HG02642 (cell line): ENCODE results near the gene GOLT1B.

ENCODE experiments used
- ATAC-seq: cut with Tn5 transposase; IDR thresholded peaks from one replicate; pipeline ENCODE4 v1.9.1; 2021; ENCODE audit warnings: mild to moderate bottlenecking; ENCODE audit not compliant: unreplicated experiment, poor library complexity

The GOLT1B gene

DNA sequence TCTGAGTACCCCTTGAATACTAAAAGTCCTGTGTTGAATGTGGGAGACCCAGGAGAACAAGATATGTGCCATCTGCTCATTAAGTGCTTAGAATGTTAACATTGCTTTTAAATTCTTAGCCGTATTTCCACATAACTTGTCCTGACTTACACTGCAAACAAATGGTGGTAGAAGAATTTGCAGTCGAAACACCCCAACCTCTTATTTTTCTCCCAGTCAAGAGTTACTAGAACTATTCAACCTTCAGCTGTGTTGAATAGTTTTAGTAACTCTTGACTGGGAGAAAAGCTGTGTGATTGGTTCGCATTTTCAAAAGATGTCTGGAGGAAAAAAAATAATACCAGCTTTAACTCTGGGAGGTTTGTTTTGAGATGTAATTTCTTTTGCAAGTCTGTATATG, 16.9 kb downstream of the GOLT1B start:
- ATAC-seq: no peak

DNA sequence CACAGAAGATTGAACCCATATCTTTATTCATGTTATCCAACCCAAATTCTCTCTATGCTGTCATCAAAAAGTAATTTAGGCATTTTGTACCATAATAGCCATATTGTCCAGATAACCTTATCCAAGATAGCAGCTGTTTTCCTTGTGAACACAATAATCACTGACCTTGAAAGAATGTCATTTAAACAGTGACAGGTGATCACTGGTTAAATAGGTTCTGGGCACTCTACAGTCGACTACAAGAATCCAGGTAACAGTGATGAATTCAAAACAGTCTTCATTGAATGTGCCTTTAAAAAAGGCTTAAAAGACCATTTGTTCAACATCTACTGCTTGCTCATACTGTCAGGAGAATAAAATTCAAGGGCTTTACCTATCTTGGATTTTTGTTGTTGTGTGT, 20.0 kb downstream of the GOLT1B start:
- no peak for ATAC-seq

DNA sequence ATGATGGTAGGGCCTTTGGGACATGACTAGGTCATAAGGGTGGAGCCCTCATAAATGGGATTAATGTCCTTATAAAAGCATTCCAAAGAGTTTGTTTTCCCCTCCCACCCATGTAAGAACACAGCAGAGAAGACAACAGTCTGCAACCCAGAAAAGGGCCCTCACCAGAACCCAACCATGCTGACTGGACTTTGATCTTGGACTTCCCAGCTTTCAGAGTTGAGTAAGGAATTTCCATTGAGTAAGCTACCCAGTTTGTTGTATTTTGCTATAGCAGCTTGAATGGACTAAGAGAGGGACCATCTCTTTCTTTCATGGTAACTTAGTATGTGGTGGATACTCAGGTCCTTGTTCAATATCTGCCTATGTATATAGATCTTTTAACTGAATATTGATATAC, 21.6 kb downstream of the GOLT1B start:
- ATAC-seq: no peak

DNA sequence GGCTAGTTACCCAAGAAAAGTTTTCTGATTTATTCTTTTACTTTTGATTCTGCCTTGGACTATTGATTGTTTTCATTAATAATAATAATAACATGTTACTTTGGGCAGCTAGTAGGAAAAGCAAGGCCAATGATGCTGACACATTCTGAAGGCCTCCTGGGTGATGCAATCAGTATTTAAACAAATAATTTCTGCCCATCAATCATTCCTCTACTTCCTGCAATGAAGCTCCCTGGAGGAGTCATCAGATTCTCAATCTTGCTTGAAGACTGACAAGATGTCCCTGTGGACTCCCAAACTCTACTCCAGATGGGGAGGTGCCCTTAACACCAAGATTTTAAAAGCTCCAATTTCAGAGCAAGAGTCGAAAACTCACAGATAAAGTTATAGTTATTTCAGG, 24.5 kb downstream of the GOLT1B start, which contains the start of gene SPX:
Gene SPX, plus strand, starts transcription at position 244 of the 400 bp plus-strand sequence. CDS start 177 bp downstream, outside the sequence.
- no peak for ATAC-seq

DNA sequence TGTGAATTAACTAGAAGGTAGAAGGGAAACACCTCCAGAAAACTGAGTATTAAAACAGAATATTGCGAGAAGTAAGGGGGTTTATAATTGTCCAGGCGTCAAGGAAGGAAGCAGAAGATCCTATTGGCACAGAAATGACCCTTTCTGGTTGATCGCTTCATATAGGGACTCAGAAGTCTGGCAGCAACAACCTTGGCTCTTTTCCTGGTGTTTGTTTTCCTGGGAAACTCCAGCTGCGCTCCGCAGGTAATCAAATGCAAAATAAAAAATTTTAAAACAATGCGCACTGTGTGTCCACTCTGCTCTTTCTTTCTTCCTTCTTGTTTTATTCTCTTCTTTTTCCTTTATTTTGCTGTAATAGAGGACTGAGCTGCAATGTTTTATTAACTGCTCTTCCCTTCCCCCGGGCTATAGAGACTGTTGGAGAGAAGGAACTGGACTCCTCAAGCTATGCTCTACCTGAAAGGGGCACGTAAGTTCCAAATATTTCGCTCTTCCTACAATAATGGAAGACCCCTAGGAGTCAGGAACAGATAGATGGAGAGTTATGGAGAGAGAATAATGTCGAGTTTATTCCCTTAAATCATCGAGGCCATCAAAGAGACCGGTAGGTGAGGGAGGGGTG, 25.2 kb downstream of the GOLT1B start:
- ATAC-seq: no peak

DNA sequence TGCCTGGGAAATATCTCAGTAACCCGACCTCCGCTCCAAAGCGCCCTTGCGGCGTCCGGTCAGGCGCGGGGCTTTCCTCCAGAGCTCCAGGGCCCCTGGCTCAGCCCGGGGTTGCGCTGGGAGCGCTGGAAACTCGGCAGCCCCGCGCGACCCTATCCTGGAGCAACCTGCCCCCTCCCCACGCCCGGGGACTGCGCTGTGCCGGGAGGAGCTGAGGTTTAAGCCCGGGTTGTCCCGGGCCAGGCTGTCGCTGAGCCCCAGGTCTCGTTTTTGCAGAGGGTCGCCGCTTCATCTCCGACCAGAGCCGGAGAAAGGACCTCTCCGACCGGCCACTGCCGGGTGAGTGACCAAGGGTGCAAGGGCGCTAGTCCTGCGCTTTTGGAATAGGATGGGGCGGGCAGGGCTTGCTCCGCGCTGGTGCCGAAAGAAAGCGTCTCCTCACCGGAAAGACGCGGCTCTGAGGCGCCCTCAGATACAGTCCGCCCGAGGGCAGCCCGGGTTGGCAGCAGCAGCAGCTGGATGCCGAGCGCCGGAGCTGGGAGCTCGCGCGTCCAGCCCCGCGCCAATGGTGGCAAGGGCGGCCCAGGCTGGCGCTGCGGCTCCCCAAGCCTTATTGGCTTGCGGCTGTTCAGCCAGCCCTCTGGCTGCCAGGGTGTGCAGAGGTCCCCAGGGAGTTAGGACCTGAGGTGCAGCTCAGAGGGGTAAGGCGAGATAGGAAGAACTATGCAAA, 26.0 kb downstream of the GOLT1B start:
- ATAC-seq: peak; percentile 98

DNA sequence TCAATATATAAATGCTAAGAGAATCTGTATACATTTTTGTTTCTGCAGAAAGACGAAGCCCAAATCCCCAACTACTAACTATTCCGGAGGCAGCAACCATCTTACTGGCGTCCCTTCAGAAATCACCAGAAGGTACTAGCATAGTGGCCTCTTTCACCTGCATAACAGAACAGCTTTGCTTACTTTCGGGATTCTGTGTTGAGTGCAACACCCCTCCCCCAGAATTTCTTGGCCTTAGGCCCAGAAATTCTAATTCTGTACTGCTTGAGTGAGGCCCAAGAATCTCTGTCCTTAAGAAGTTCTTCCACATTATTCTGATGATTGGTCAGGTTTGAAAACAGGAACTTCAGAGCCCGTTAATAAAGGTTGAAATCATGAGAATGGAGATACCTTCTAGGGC, 27.4 kb downstream of the GOLT1B start:
- ATAC-seq: no peak

DNA sequence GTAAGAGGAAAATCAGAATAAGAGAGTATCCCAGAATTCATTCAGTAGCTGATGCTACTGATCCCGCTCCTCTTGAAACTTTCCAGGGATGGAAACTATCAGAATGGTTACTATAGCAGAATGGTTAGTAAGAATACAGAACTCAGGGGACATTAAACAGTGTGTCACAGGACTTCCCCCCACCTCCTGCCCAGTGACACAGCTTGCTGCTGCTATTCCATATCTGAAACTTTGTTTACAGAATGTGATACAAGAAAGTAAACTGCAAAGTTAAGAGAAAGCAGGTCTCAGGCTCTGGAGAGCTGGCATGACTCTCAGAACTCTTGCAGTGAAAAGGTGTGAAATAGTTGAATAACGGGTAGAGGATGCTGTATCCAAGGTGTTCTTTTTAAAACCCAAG, 27.9 kb downstream of the GOLT1B start:
- no peak for ATAC-seq

DNA sequence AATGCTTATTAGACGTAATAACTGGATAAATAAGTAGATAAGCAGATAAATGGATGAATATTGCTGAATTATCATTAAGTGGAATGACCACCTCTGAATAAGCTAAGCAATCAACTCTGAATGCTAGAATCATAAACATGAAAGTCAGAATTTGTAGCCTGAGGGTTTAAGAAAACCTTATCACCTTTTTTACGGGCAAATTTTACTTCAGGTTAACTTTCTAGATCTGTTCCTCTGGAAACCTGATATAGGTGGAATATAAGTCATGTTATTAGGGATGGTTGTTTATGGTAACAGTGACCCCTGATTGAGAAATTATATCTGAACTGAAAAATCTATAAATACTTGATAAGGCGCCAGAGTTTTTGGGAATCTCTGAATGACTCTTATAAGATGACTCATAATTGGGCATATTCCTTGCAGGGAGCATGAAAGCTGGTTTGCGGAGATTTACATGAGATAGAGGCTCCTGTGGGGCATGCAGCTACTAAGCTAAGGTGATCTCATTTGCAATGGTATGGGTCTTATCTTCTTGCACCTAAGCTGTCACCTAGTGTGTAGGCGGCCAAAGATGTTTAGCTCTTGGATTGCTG, 36.6 kb downstream of the GOLT1B start:
- no peak for ATAC-seq

DNA sequence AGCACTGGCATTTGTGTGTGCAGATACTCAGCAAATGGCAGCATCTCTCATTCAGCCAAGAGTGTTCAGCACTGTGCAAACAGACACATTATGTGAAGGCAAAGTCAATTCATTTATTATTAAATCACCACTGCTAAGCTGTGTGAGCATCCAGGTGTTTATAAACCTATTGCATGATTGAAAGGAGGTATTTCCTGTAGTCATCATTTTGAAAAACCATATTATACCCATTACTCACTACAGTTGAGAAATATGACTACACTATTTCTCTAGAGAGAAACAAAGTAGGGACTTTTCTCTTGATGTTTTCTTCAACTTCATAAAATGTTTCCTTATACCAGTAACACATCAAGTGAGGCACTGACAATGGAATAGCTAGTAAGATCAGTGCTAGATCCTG, 38.2 kb downstream of the GOLT1B start:
- ATAC-seq: no peak

DNA sequence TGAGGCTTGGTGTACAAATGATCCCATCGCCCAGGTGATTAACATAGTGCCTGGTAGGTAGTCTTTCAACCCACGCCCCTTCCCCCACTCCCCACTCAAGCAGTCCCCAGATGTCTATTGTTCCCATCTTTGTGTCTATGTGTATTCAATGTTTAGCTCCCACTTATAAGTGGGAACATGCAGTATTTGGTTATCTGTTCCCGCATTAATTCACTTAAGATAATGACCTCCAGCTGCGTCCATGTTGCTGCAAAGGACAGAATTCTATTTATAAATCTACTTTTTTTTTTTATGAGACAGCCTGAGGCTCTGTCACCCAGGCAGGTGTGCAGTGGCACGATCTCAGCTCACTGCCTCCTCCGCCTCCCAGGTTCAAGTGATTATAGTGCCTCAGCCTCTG, 40.2 kb downstream of the GOLT1B start:
- ATAC-seq: no peak

DNA sequence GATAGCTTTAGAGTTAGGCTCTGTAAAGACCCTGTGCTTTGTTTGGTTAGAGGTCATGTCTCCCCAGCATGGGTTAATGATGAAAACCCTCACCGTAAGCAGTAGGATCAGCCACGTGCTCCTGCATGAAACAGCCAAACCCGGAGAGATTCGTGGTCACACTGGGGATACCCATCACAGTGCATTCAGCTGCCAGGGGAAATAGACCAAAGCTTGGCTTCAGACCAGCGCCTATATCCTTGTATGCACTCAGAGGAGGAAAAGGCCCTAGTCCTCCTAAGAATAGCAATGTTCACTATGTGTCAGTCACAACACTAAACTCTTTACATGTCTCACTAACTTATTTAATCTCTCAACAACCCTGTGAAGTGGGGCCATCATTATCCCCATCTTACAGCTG, 40.8 kb downstream of the GOLT1B start:
- ATAC-seq: no peak

DNA sequence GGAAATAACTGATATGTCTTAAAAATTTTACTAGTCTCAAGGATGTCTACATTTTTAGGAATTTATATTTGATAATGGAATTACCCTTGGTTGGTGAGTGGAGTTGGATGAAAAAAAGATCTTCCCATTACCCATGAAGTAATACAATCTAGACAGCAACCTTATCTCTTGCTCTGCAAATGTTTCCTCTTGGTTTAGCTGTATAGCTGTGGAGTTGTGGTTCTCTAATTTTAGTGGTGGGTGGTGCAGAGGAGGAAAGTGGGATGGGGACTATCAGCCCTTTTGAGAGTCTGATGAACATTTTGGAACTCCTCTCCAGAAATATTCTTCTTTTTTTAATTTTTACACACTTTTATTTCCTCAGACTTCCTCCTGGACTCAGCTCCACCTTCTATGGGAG, 41.6 kb downstream of the GOLT1B start:
- no peak for ATAC-seq

DNA sequence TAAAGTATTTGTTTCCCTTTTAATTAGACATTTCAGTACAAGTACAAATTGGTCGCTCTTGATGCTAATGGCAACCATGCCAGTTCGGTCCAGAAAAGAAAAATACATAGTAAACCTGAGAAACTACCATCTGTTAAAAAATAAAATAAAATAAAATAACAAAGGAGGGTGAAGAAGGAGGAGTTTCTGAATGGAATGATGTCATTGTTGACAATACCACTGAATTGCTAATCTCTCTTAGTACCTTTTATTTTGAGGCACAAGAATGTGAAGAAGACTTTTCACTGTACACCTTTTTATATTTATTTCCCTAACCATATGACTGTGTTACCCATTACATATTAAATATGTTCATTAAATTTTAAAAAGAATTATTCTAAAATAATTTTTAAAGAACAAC, 44.0 kb downstream of the GOLT1B start:
- ATAC-seq: no peak

DNA sequence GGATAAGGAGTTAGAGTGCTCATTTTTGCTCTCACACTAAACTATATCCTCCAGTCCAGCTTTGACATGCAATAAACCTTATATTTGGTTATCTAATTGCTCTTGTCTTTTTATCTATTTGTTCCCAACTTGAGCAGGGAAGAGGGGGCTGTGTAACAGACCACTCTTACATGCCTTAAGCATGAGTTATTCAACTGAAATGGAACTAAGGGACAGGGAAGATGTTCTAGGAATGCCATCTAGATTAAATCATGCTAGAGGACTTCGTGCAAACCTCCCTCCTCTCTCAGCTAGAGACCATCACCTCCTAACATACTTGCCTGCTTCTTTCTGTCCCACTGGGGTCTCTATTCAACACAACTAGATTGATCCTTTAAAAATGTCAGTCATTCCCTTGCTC, 45.1 kb downstream of the GOLT1B start:
- no peak for ATAC-seq

DNA sequence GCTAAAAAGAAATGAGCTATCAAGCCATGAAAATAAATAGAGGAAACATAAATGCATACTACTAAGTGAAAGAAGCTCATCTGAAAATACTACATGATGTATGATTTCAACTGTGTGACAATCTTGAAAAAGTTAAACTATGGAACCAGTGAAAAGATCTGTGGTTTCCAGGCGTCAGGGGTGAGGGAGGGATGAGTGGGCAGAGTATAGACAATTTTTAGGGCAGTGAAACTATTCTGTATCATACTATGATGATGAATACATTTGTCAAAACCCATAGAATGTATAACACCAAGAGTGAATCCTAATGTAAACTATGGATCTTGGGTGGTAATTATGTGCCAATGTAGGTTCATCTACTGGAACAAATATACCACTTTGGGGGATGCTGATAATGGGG, 45.8 kb downstream of the GOLT1B start:
- no peak for ATAC-seq

DNA sequence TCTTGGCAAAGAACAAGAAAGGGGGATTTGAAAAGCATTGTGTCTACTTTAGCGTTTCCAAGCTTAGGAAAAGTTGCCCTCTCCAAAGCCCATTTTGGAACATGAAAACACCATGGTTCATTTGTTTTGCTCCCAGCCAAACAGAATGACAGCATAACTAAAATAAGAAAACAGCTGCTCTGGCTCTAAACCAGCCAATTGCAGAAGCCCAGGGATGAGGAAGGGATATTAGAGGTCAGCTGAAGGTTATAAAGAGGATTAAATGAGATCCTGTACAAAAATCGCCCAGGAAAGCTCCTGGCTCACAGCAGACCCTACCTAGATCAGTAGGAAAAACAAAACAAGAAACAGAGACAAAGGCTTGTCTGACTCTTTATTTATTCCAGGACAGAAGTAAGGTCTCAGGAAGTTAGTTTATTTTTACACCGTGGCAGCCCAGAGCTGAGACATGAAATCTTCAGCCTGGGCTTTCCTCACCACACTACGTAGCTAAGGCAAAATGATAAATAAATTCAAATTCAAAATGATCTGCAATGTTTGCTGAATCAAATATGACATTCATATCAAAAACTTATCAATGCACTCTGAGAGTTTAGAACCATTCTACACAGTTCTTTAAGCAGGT, 50.4 kb downstream of the GOLT1B start:
- ATAC-seq: no peak

DNA sequence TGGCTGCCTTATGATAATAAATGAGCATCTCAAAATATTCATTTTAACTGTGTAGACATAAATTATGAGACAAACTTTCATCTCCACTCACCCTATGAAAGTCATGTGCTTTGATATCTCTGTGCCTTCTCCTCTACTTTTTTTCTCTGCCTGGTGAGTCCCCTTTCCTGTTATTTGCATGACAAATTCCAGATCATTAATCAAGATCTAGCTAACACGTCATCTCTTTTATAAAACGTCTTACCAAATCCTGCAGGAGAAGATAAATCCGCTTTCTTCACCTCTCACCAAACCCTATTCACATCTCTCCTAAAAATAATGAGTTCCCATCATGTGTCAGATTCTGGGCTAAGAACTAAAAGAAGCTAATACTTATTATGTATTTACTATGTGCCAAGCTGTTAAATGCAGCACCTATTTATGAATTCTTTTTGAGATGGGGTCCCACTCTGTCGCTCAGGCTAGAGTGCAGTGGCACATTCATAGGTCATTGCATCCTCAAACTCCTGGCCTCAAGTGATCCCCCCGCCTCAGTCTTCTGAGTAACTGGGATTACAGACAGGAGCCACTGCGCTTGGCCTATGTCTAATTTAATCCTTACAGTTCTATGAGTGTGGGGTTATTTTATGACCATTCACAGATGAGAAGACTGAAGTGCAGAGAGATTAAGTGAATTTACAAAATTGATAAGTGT, 51.2 kb downstream of the GOLT1B start:
- no peak for ATAC-seq

DNA sequence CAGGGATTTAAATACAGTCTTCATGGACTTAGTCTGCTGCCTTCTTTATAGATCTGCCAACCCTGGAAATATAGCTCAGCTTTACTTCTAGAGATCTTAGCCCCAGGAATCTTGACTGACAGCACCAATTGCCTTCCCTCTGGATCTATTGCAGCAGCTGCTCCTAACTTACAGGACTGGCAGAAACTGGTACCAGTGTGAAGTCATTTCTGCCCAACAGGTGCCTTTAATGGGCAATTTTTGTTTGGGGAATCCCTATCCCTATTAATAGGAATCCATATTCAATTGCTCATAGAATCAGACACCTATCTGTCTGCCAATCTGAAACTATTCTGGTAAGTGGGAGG, 51.7 kb downstream of the GOLT1B start:
- ATAC-seq: no peak

DNA sequence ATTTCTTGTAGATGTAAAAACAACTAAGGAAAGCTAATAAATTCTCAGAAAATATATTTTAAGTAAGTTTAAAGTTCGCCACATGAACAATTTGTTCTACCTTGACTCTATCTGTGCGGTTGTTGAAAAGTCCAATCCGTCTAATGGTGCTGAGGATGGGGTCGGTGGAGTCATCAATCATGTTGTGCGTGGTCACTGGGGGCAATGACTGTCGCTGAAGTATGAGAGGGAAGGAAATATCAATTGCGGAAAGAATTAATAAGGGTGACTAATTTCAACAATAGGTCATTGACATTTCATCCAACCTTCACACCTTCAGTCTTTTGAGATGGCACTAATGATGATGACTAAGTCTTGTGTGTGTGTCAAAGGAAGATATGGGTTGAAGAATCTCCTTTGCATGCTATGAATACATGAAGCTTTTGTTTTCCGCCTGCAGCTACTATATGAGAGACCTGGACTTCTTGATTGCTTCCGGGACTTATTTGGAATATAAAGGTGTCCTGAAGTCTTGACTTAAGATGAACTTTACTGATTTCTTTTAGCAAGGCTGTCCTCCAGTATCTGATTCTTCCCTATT, 56.6 kb downstream of the GOLT1B start:
- no peak for ATAC-seq
